ENCODE measurements around the gene SLC2A4RG.

DNA sequence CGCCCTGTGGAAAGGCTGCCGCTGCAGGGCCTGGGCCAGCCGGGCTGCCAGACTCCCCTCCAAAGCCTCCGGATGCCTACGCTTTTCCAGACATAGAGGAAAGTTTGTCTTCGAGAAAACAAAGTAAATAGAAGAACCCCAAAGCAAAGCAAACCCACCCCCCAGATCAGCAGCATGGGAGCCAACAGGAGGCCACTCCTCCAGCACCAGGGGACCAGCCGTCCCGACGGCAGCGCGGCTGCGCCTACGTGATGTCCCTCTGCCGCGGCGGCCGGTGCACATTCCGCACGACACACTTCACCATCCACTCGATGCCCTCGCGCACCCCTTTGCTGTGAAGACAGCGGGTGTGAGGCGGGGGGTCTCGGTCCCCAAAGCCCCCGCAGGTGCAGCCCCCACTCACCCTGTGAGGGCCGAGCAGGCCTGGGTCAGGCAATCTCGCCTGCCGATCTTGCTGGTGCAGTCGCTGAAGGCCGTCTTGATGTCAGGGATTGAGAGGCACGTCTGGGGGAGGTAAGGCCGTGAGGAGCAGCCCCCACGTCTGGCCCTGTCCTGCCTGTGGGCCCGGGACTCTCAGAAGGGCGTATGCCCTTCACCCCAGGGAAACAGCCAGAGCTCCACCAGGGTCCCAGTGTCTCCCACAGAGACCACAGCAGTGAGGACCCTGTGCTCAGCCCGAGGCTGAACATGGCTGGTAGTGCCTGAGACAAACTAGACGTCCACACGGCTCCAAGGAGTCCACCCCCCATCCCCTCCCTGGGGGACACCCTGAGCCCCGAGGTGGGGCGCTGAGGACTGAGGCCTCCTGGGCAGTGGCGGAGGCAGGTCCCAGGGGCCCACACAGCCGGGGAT, 39.2 kb upstream of the SLC2A4RG start:
- no peak for TF ChIP-seq EZH2 (IDR thresholded peaks at IDR 0.05)
- TF ChIP-seq POLR2AphosphoS5 (IDR thresholded peaks at IDR 0.05; ENCODE audit: borderline replicate concordance, low read depth, low read length) = no peak
- no peak for TF ChIP-seq FOXP2 (optimal IDR thresholded peaks at IDR 0.05; ENCODE audit: control extremely low read depth, extremely low read length, insufficient read depth)

Data from SK-N-MC (cell line).